NCI-H2107 treated with DMSO at 0.1 percent for 48 hours (cell line): ENCODE measurements around the gene FBH1.
"Not testable (repeated sequence)": the region's sequence is repeated elsewhere in the genome, so short reads cannot be mapped to it uniquely, and the experiment has no call there.

Source experiments
- DNase-seq: peaks from one replicate; lab custom pipeline; 2025; ENCODE audit not compliant: unreplicated experiment; lab: John Stamatoyannopoulos, UW

The FBH1 gene

DNA sequence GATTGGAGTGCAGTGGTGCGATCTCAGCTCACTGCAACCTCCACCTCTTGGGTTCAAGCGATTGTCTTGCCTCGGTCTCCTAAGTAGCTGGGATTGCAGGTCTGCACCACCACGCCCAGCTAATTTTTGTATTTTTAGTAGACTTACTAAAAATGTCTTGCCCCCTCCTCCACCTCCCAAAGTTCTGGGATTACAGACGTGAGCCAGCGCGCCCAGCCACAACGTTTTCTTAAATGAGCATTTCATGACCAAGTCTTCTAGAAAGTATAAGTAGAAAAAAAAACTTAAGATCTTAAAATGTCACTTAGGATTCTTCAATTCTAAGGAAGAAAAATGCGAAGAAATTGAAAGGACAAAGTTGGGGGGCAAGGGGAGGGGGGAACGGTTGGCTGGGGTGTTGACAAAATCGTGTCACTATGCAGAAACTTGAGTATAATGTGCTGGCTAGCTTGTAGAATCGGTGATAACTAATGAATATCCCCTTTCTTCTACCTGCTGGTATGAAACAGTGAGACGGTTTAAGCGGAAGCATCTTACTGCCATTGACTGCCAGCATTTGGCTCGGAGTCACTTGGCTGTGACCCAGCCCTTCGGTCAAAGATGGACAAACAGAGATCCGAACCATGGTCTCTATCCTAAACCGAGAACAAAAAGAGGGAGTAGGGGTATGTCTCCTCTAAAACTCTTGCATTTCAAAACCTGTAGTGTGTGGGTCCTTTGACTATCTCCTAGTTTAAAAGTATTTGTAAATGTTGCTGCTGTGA is 12.7 kb downstream of the FBH1 start:
- no peak for DNase-seq

DNA sequence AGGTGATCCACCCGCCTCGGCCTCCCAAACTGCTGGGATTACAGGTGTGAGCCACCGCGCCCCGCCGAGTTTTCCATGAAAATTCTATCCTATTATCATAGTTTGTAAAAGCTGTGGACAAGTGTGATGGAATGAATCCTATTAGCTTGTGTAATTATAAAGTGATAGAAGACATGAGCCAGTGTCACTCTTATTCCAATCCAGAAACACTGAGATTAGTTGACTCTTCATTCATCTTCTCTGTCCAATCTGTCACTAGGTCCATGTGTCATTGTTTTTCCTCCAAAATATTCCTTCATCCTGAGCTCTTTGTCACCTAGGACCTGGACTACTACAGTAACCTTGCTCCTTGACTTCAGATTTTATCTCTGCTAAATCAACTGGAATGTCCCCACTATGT is 13.5 kb downstream of the FBH1 start:
- DNase-seq = no peak

DNA sequence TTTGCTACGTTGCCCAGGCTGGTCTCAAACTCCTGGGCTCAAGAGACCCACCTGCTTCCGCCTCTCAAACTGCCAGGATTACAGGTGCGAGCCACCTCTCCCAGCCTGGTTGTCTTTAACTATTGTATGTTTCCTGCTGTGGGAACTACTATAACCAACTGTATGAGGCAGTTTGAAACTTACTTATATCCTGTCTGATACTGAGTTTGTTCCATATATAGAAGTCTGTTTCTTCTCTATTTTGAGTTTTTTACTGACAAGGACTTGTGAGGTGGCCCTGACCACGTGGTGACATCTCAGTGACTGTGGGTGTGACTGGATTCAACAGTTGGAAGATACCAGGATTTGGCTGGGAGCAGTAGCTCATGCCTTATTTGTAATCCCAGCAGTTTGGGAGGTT is 14.2 kb downstream of the FBH1 start:
- no peak for DNase-seq

DNA sequence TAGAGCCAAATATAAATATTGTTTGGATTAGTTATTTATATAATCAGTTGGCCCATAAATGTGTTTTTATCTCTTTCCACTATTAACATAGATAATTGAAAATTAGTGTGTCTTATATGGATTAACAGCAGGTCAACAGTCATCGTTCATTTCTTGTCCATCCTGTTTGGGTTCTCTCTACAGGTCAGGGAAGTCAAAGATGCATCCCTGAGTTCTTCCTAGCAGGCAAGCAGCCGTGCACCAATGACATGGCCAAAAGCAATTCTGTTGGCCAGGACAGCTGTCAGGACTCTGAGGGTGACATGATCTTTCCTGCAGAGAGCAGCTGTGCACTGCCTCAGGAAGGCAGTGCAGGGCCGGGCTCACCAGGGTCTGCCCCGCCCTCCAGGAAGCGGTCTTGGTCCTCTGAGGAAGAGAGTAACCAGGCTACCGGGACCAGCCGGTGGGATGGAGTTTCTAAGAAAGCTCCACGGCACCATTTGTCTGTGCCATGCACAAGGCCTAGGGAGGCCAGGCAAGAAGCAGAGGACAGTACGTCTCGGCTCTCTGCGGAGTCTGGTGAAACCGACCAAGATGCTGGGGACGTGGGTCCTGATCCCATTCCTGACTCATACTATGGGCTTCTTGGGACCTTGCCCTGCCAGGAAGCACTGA is 15.9 kb downstream of the FBH1 start:
- DNase-seq = no peak

DNA sequence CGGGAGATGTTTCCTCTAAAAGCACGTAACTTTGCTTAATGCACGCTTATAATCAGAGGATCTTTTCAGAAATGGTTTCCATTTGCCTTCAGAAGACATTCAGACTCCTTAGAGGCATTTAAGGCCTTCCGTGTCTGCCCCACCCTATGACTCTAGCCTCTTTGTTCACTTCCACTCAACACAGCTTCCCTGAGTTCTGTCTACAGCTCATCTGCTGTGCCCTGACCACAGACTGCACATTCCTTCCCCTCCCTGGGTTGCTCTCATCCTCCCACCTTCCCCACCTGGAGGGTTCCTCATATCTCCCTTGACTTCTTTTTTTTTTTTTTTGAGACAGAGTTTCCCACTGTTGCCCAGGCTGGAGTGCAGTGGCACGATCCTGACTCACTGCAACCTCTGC is 16.6 kb downstream of the FBH1 start:
- DNase-seq = no peak

DNA sequence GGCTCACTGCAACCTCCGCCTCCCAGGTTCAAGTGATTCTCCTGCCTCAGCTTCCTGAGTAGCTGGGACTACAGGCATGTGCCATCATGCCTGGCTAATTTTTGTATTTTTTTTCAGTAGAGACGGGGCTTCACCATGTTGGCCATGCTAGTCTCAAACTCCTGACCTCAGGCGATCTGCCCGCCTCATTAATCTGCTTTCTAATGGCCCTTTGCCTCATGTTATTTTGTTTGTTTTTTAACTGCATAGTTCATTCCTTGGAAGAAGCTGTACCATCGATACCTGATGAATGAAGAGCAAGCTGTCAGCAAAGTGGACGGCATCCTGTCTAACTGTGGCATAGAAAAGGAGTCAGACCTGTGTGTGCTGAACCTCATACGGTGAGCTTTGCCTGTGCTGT is 18.6 kb downstream of the FBH1 start:
- not testable (repeated sequence) for DNase-seq

DNA sequence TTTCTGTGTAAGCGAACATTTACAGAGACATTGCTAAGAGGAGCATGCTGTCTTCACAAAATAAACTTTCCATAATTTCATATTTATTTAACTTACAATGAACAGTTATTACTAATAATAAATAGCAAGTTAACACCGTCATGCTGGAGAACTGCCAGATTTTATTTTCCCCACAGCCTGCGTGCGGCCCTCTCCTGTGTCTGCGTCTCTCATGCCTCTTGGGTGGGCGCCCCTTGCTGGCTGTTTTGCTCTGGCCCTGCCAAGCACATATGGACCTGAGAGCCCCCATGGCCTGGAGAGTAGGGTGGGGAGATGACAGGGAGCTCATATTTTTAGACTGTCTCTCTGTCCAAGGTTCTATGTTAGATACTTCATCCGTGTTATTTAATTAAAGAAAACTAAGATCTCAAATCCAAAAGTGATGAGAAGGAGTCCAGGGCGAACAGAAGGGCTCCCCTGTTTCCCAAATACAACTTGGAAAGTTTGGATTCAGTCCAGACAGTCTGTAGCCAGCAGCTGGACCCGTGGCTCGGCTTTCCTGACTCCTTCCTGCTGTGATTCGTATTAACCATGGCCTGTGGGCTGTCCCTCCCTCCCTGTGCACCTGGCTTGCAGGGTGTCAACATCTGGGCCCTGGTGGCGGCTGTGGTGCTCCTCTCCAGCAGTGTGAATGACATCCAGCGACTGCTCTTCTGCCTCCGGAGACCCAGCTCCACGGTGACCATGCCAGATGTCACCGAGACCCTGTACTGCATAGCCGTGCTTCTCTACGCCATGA is 20.5 kb downstream of the FBH1 start:
- DNase-seq = peak; percentile 2

DNA sequence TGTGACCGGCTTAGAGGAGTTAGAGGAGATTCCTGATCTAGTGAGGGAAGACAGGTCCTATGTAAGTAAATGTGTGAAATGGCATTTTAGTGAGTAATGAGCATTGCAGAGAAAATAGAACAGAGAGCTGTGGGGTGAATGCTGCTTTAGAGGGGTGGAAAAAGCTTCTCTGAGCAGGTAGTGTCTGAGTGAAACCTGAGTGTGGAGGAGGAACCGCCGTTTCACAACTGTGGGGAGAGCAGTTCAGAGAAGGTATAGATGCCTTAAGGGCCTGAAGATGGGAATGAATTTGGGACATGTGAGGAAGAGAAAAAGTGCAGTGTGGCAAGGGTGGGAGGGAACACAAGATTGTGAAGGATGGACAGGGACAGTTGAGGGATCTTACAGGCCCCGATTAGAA is 21.6 kb downstream of the FBH1 start:
- no peak for DNase-seq

DNA sequence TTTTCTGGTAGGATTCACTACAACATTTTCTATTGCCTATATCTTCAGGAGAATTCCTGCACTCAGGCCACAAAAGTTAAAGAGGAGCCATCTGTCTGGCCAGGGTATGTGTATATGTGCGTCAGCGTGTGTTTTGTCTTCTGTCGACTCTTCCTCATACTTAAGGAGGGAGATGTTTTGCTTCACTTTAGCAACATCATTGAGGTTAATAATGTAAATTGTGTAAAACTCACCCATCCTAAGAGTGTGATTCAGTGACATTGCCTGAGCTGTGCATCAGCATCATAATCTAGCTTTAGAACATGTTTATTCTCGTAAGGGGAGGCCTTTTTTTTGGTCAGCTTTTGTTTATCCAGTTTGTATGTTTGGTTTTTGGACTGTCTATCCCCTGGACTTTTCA is 23.7 kb downstream of the FBH1 start:
- DNase-seq = no peak

DNA sequence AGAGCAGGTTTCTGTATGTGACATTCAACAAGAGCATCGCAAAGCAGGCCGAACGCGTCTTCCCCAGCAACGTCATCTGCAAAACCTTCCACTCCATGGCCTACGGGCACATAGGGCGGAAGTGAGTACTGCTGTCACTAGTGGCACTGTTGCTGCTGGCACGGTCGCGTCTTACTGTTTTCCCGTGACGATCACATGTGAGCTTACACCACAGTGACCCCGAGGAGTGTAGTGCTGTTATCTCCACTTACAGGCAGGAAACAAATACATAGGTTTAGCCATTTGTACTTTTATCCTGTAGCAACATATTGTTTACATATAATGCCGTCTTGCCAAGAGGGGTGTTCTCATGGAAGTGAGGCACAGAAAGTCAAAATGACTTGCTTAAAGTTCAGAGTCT is 25.4 kb downstream of the FBH1 start:
- no peak for DNase-seq

DNA sequence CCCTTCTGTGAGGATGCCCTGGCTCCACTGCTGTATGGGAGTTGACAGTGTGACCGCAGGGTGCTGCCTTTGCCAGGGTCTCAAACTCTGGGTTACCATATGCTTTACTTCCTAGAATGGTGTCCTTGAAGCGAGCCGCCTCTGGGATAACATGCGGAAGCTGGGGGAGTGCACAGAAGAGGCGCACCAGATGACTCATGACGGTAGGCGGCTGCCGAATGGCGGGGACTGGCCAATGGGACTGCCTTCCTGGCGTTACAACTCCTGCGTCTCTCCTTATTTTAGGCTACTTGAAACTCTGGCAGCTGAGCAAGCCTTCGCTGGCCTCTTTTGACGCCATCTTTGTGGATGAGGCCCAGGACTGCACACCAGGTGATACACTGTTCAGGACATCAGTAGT is 27.3 kb downstream of the FBH1 start:
- DNase-seq = no peak

DNA sequence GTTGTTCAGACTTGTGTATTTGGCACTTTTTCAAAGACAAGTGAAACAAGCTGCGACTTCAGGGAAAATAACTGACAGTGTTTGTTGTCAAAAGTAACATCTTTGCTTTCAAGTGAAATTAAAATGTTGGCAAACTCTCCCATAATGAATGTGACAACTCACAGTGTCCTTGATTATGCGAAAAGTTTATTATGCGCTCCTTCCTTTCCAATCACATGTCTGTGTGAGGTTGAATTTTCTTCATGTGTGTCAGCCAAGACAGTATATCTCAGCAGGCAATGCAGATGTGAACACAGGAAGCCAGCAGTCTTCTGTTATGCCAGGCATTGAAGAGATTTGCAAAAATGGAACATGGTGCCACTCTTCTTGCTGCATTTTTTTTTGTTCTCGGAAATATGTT is 28.7 kb downstream of the FBH1 start:
- no peak for DNase-seq

DNA sequence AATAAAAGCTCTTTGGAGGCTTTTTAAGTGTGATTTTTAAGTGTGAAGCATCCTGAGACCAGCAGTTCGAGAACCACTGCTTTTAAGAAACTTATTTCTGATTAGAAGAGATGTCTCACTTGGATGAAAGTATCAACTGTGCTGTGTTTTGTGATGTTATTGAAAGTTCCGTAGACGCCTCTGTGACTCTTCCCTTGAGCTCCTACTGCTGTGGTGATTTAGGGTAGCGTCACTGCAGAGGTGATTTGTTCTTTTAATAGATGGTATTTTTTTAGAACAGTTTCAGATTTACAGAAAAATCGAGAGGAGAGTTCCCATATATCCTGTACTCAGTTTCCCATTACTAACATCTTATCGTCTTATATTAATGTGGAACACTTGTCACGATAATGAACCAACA is 29.5 kb downstream of the FBH1 start:
- DNase-seq = no peak

DNA sequence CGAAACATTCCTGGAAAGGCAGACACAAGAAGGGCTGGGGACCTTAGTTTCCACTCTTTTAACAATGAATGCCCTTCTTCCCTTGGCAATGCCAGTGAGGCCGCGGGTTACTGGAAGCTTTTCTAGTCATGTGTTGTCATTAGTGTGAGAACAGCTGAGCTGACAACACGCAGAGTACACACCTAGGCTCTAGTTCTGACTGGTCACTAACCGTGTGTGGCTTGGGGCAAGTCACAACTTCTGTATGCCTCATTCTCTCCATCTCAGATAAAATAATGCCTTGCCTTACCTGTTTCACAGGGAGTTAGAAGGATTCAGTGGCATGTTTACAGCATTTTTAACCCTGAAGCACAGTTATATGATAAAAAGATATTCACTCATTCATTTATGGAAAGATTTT is 31.7 kb downstream of the FBH1 start:
- no peak for DNase-seq

DNA sequence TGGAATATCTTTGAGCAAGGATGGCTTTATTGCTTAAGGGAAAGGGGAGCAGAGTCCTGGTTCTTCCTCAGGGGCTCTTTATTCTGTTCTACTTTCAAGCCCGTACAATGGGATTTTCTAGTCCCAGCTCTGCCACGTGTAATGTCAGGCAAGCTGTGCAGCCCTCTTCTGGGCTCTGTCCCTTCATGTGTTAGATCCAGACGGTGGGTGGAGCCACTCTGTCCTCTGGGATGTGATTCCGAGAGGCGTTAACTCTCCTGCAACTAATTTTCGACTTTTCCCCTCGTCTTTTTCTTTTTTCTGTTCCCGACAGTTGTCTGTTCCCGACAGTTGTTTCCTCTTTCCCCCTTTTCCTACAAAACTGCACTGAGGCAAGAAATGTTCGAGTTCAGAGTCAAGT is 34.8 kb downstream of the FBH1 start:
- DNase-seq = no peak

DNA sequence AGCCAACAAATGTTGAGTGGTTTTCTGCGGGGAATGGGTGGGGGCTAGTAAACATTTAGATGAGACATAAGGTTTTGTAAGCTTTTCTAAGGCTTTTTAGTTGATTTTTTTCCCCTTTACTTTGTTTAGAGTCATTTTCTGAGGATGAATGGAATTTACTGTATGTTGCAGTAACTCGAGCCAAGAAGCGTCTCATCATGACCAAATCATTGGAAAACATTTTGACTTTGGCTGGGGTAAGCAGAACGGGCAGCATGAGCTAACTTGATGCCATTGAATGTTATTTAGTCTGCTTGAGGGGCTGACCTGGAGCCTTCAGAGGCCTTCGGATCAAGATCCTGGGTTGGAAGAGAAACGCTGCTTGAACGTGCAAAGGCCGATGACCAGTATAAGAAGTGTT is 37.3 kb downstream of the FBH1 start:
- DNase-seq = no peak

DNA sequence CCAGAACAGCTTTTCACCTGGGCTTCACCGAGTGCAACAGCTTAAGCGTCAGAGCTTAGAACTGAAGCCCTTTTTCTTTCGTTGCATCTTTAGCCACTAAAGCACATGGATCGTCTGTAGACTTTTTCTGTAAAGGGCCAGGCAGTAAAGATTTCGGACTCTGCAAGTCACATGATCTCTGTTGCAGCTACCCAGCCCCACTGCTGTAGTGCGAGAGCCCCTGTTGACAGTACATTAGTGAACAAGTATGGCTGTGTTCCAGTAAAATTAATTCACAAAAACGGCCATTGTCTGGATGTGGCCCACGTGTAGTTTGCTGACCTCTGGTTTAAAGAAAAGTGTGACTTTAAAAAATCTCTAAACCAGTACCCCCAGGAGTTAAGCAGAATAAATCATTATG is 39.4 kb downstream of the FBH1 start:
- no peak for DNase-seq

DNA sequence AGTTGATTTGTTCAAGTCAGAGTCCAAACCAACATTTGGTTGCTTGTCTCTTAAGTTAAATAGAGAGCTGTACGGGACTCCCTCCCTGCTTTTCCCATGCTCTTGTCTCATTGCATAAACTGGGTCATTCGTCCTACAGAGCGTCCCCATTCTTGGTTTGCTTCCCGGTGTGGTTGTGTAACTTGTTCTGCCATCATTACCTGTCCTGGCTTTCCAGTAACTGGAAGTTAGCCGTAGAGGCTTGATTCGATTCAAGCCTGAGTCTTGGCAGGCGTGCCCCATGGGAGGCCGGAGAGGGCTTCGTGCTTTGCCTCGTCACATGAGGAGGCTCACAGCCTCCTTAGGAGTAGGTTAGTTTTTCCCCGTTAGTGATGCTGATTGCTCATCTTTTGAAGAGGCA is 40.2 kb downstream of the FBH1 start:
- DNase-seq = no peak

DNA sequence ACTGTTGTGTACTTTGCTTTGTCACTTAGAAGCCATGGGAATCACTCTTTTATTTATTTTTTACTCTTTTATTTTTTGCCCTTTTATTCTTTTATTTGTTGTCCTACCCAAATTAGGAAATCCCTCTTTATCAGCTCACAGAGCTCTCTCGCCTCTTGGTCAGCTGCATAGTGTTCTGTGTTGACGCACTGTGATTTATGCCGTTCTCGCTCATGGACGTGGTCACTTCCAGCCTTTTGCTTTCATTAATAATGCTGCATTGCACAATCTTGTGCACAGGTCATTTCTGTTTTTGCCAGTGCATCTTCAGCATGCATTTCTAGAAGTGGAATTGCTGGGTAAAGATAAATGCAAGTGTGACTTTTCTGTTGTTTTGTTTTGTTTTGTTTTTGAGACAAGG is 42.3 kb downstream of the FBH1 start:
- DNase-seq = no peak

DNA sequence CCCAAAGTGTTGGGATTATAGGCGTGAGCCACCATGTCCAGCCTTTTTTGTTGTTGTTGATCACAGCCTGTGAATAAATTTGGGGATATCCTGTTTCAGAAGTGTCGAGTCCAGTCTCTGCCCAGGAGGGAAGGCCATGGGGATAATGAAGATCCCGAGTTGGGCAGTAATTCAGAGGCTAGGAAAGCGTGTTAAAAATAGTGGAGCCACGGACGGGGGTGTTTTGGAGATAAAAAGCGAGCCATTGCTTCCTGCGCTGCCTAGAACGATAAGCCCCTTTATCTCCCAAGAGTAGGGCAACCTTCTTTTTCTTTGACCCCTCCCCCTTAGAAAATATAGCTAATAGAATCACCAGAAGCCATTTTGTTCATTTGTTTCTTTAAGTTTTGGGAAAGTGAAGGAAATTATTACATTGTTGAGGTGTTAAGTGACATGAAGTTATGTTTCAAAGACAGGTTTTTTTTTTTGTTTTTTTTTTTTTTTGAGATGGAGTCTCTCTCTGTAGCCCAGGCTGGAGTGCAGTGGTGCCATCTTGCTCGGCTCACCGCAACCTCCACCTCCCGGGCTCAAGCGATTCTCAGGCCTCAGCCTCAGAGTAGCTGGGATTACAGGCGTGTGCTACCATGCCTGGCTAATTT is 44.0 kb downstream of the FBH1 start:
- DNase-seq = no peak

DNA sequence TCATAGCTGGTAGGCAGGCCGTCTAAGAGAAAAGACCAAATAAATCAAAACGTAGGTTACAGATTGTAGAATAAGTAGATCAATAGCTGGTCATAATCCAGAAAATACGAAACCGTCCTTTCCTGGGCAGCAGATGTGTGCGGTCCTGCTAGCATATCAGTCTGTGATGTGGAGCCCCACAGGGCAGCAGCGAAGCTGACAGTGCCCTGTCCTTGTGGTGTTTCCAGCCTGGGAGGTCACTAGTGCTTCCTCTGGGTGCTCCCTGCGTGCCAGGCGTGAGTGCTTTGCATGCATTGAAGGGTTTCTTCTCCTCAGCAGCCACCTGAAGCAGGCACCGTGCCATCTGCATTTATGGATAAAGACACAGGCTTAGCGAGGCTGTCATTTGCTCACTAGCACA is 45.6 kb downstream of the FBH1 start:
- DNase-seq = no peak

DNA sequence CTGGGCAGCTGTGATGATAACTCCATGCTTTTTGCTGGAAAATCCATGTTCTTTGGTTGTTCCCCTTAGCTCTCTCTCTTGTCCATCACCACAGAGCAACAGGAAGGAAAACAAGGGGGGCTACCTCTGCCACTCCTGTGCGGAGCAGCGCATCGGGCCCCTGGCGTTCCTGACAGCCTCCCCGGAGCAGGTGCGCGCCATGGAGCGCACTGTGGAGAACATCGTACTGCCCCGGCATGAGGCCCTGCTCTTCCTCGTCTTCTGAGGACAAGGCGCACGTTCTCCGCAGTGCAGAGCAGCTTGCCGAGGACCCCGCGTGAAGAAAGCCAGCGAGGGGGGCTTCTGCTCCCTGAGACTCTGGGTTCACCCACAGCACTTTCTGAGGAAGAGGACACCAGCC is 47.0 kb downstream of the FBH1 start:
- no peak for DNase-seq
